ENCODE measurements around the gene RGS1. TPM values are rescaled to one million over a fixed set of nuclear protein-coding genes. Genes with fewer than 3 reads are reported as not detected.

RGS1 gene
- total RNA-seq, 2 donors from 2014 or later = 1.8 to 3.5 TPM

- intact Hi-C loops (cut with DNase I) = loop anchor here (5.0 to 10.0 kb wide), 3 partner anchors 120 to 200 kb away; partner anchors contain the start of gene RGS2 (in 1 of the 2)
- DNase-seq (no peak), ATAC-seq (peak in 1 of 2 donors; percentile 44)
These were observed 29.5 kb downstream of the RGS1 start for GRCh38 chr1:192604979-192605620.

- intact Hi-C loops (cut with DNase I) = loop anchor here (5.0 to 10.0 kb wide), 3 partner anchors 124 to 196 kb away; partner anchors contain the start of gene RGS2 (in 1 of the 2)
- DNase-seq (no peak), ATAC-seq (no peak)
These were observed 33.1 kb downstream of the RGS1 start for GRCh38 chr1:192608671-192609070.

- intact Hi-C loops (cut with DNase I) = loop anchor here (5.0 to 10.0 kb wide), 4 partner anchors 125 to 403 kb away; partner anchors contain the start of gene RGS2 (in 1 of the 2)
- ATAC-seq = peak; percentile 72 to 85
- DNase-seq = peak; percentile 53
These were observed 33.8 kb downstream of the RGS1 start for GRCh38 chr1:192609110-192610079.

GRCh38 chr1:192610112-192610889 is 34.7 kb downstream of the RGS1 start:
- intact Hi-C loops (cut with DNase I) = loop anchor here in 1 of 2 donors (5.0 kb wide), 1 partner anchor 402 kb away; no protein-coding TSS in a partner anchor
- no peak for ATAC-seq
- no peak for DNase-seq

- ATAC-seq = no peak
- intact Hi-C loops (cut with DNase I) = no loop called here
- no peak for DNase-seq
These were observed 39.5 kb downstream of the RGS1 start for GRCh38 chr1:192615055-192615454.

GRCh38 chr1:192620071-192620635 is 44.6 kb downstream of the RGS1 start:
- no peak for DNase-seq
- ATAC-seq = no peak
- intact Hi-C loops (cut with DNase I) = no loop called here

GRCh38 chr1:192626366-192627179 is 51.0 kb downstream of the RGS1 start:
- ATAC-seq (peak; percentile 38 to 67), DNase-seq (no peak)
- intact Hi-C loops (cut with DNase I) = no loop called here

- ATAC-seq (no peak), DNase-seq (no peak)
- intact Hi-C loops (cut with DNase I) = no loop called here
These were observed 52.3 kb downstream of the RGS1 start for GRCh38 chr1:192627901-192628300.

GRCh38 chr1:192628396-192629057 is 53.0 kb downstream of the RGS1 start:
- intact Hi-C loops (cut with DNase I) = no loop called here
- DNase-seq (no peak), ATAC-seq (peak; percentile 45 to 62)

GRCh38 chr1:192629612-192630011 is 54.0 kb downstream of the RGS1 start:
- DNase-seq (no peak), ATAC-seq (peak; percentile 52 to 71)
- intact Hi-C loops (cut with DNase I) = no loop called here

Other genes with a start within 250 kb of the RGS1 start
- gene RGS13, start 60.4 kb downstream of the RGS1 start, total RNA-seq = under 1 TPM in 1 of 2 donors, not detected in 1; 0.32 TPM
- gene RGS2, start 233.3 kb downstream of the RGS1 start, total RNA-seq = 10 to 100 TPM; 33.1 to 89.7 TPM